Sigmoid colon (tissue), 7 donors: ENCODE measurements around the gene NRG2. TPM values are rescaled to one million over a fixed set of nuclear protein-coding genes. Genes with fewer than 3 reads are reported as not detected.
A peak's percentile ranks its signal among the peaks of the same experiment; 100 is the strongest.

Experiments used
- DNase-seq: peaks from one replicate; pipeline ENCODE4 v3.0.0-alpha.2; 2019
- H3K27ac ChIP-seq, 4 donors: fragments of 200-600 bp; sonication (generic); one replicate each; pipeline ENCODE4 v1.5.1; 2016 to 2019; ENCODE audit warnings: mild to moderate bottlenecking in 1 of 4
- H3K27me3 ChIP-seq, 3 donors: fragments of 200-600 bp; sonication (generic); one replicate each; pipeline ENCODE4 v1.5.1; 2019; ENCODE audit warnings: mild to moderate bottlenecking in 1 of 3
- H3K36me3 ChIP-seq, 4 donors: fragments of 200-600 bp; sonication (generic); one replicate each; pipeline ENCODE4 v1.5.1; 2016 to 2019
- H3K4me1 ChIP-seq, 4 donors: fragments of 200-600 bp; sonication (generic); one replicate each; pipeline ENCODE4 v1.5.1; 2017 to 2019
- H3K4me3 ChIP-seq, 4 donors: fragments of 200-600 bp; sonication (generic); one replicate each; pipeline ENCODE4 v1.5.1; 2017 to 2019; ENCODE audit warnings: mild to moderate bottlenecking in 2 of 4, moderate library complexity in 1 of 4
- H3K9me3 ChIP-seq, 4 donors: fragments of 200-600 bp in 3 of 4; sonication (generic) in 3 of 4; one replicate each; pipeline versions ENCODE4 v1.5.1 to v1.6.1; 2013 to 2019
- CTCF ChIP-seq, 4 experiments: fragments of 450-650 bp in 3 of 4; fragments of 200-600 bp in 1 of 4; IDR thresholded peaks; one replicate each; pipeline ENCODE4 v1.5.1; 2016 to 2019; ENCODE audit warnings: antibody characterized with exemption in 4 of 4, mild to moderate bottlenecking in 3 of 4, moderate library complexity in 2 of 4
- EP300 ChIP-seq, 4 donors: sonication (generic); formaldehyde crosslinking; IDR thresholded peaks; one replicate each; pipeline ENCODE4 v1.6.1; 2017; ENCODE audit warnings: antibody characterized with exemption in 4 of 4
- POLR2A ChIP-seq, 2 donors: fragments of 450-650 bp; IDR thresholded peaks; one replicate each; pipeline ENCODE4 v1.6.1; 2016; ENCODE audit warnings: antibody characterized with exemption in 2 of 2, mild to moderate bottlenecking in 2 of 2, moderate library complexity in 2 of 2
- POLR2AphosphoS5 ChIP-seq, 4 donors: sonication (generic); formaldehyde crosslinking; IDR thresholded peaks; one replicate each; pipeline ENCODE4 v1.6.1; 2017; ENCODE audit warnings: antibody characterized with exemption in 4 of 4
- WGBS, 2 donors: extraction: QIAGEN DNeasy Blood & Tissue Kit; methylation state at CpG; one replicate each; pipeline ENCODE4 v1.1.7; 2013; 5-methylcytosine and 5-hydroxymethylcytosine counted together
- intact Hi-C: fragments of 100-400 bp; cut with DNase I; formaldehyde crosslinking; loops from one replicate; pipeline ENCODE4 v1.15.1; 2023
- polyA plus RNA-seq, 3 donors: library from polyadenylated mRNA; stranded (reverse); fragments of 200-250 nt; gene quantifications; one replicate each; pipeline ENCODE4 v1.2.3, GENCODE V29; 2013
- total RNA-seq, 4 donors: library from RNA; depleted of rRNA; stranded (reverse); fragments of >200 nt; gene quantifications; one replicate each; pipeline ENCODE4 v1.1.0, GENCODE V29; 2016
- donor health status: healthy with polysubstance abuse.
- donor health status: Bipolar disorder and iron deficiency.
- donor health status: healthy.

Gene NRG2
- total and polyA plus RNA-seq, 7 donors = 0.80 to 11.9 (median 4.8) TPM; not detected in 2

DNA sequence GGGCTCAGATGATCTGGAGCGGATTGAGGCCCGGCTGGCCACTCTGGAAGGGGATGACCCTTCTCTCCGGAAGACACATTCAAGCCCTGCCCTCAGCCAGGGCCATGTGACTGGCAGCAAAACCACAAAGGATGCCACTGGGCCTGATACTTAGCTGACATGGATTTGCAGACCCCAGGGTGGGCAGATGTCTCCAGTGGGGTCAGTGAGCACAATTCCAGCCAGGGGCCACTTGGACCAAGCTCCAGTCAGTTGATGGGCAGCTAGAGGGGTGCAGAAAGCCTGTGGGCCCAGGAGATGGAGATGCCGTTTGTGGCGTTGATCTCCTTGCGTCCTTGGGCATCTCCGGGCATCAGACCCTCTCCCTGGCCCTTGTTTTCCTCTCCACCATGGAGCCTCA is 200.8 kb downstream of the NRG2 start:
- WGBS, 2 donors = 90% methylated on average over 7 of the region's 7 CpGs
- Histone ChIP-seq H3K27ac (no peak overlapping the region), H3K4me3 (no peak overlapping the region), H3K27me3 (peaks cover 0 to 9% (median 0%) of the 10 kb centered on the region in 3 donors), H3K9me3 (no peaks in the 10 kb centered on the region), H3K4me1 (peaks cover 0 to 10% (median 2%) of the 10 kb centered on the region in 4 donors), H3K36me3 (no peaks in the 10 kb centered on the region)
- no peak for TF ChIP-seq POLR2A (IDR thresholded peaks at IDR 0.05)
- TF ChIP-seq EP300 (IDR thresholded peaks at IDR 0.05) = no peak
- no peak for TF ChIP-seq POLR2AphosphoS5 (IDR thresholded peaks at IDR 0.05)
- TF ChIP-seq CTCF (IDR thresholded peaks at IDR 0.05) = no peak
- intact Hi-C loops = no loop called here
- peak; percentile 48 for DNase-seq

GRCh38 chr5:139841549-139841948 is 201.6 kb downstream of the NRG2 start:
- Histone ChIP-seq H3K4me3 (no peak overlapping the region), H3K9me3 (no peaks in the 10 kb centered on the region), H3K36me3 (no peaks in the 10 kb centered on the region), H3K4me1 (peaks cover 0 to 7% (median 0%) of the 10 kb centered on the region in 4 donors), H3K27me3 (peaks cover 0 to 9% (median 0%) of the 10 kb centered on the region in 3 donors), H3K27ac (no peak overlapping the region)
- DNase-seq = no peak
- WGBS, 2 donors = 77 to 80% methylated on average over 4 of the region's 4 CpGs
- no peak for TF ChIP-seq EP300 (IDR thresholded peaks at IDR 0.05)
- TF ChIP-seq CTCF (IDR thresholded peaks at IDR 0.05) = no peak
- TF ChIP-seq POLR2A (IDR thresholded peaks at IDR 0.05) = no peak
- TF ChIP-seq POLR2AphosphoS5 (IDR thresholded peaks at IDR 0.05) = no peak
- intact Hi-C loops = no loop called here

GRCh38 chr5:139839918-139840317 is 203.2 kb downstream of the NRG2 start:
- Histone ChIP-seq H3K36me3 (no peaks in the 10 kb centered on the region), H3K27me3 (peaks cover 0 to 9% (median 0%) of the 10 kb centered on the region in 3 donors), H3K4me1 (peaks cover 0 to 7% (median 0%) of the 10 kb centered on the region in 4 donors), H3K27ac (no peak overlapping the region), H3K4me3 (no peak overlapping the region), H3K9me3 (no peaks in the 10 kb centered on the region)
- 86 to 87% methylated on average over 8 of the region's 8 CpGs for WGBS, 2 donors
- TF ChIP-seq POLR2A (IDR thresholded peaks at IDR 0.05) (no peak), CTCF (IDR thresholded peaks at IDR 0.05) (no peak), POLR2AphosphoS5 (IDR thresholded peaks at IDR 0.05) (no peak), EP300 (IDR thresholded peaks at IDR 0.05) (no peak)
- intact Hi-C loops = no loop called here
- peak; percentile 56 for DNase-seq

GRCh38 chr5:139839232-139839815 is 203.8 kb downstream of the NRG2 start:
- Histone ChIP-seq H3K27ac (no peak overlapping the region), H3K27me3 (peaks cover 0 to 9% (median 0%) of the 10 kb centered on the region in 3 donors), H3K36me3 (no peaks in the 10 kb centered on the region), H3K4me3 (no peak overlapping the region), H3K9me3 (no peaks in the 10 kb centered on the region), H3K4me1 (peaks cover 0 to 4% (median 0%) of the 10 kb centered on the region in 4 donors)
- no peak for TF ChIP-seq EP300 (IDR thresholded peaks at IDR 0.05)
- no peak for TF ChIP-seq POLR2AphosphoS5 (IDR thresholded peaks at IDR 0.05)
- TF ChIP-seq POLR2A (IDR thresholded peaks at IDR 0.05) = no peak
- TF ChIP-seq CTCF (IDR thresholded peaks at IDR 0.05) = no peak
- intact Hi-C loops = no loop called here
- peak; percentile 49 for DNase-seq
- 90 to 92% methylated on average over 16 of the region's 16 CpGs for WGBS, 2 donors
